ENCODE results near the gene OGN.

- TF ChIP-seq POLR2A (IDR thresholded peaks at IDR 0.05): no peak
- TF ChIP-seq, protein P1, sequence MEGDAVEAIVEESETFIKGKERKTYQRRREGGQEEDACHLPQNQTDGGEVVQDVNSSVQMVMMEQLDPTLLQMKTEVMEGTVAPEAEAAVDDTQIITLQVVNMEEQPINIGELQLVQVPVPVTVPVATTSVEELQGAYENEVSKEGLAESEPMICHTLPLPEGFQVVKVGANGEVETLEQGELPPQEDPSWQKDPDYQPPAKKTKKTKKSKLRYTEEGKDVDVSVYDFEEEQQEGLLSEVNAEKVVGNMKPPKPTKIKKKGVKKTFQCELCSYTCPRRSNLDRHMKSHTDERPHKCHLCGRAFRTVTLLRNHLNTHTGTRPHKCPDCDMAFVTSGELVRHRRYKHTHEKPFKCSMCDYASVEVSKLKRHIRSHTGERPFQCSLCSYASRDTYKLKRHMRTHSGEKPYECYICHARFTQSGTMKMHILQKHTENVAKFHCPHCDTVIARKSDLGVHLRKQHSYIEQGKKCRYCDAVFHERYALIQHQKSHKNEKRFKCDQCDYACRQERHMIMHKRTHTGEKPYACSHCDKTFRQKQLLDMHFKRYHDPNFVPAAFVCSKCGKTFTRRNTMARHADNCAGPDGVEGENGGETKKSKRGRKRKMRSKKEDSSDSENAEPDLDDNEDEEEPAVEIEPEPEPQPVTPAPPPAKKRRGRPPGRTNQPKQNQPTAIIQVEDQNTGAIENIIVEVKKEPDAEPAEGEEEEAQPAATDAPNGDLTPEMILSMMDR (IDR thresholded peaks at IDR 0.05): no peak
Observed at GRCh38 chr9:92384375-92384774, 20.0 kb downstream of the OGN start.
